Tibial nerve (tissue), 4 donors: Measurements from ENCODE around the gene C13orf46. TPM values are rescaled to one million over a fixed set of nuclear protein-coding genes. Genes with fewer than 3 reads are reported as not detected.
A peak's percentile ranks its signal among the peaks of the same experiment; 100 is the strongest.

ENCODE experiments used
- DNase-seq, 2 donors: peaks; one replicate each; pipeline ENCODE4 v3.0.0-alpha.2; 2019; ENCODE audit warnings: low spot score in 2 of 2
- H3K27ac ChIP-seq, 4 donors: fragments of 200-600 bp; sonication (generic) in 3 of 4; one replicate each; pipeline ENCODE4 v1.5.1; 2017 to 2019; ENCODE audit warnings: mild to moderate bottlenecking in 1 of 4
- H3K27me3 ChIP-seq, 2 donors: fragments of 200-600 bp; sonication (generic) in 1 of 2; one replicate each; pipeline versions ENCODE4 v1.5.1 to v1.6.0; 2017 to 2019
- H3K36me3 ChIP-seq, 3 donors: fragments of 200-600 bp; sonication (generic); one replicate each; pipeline ENCODE4 v1.5.1; 2018 to 2019
- H3K4me1 ChIP-seq, 4 donors: fragments of 200-600 bp; sonication (generic) in 3 of 4; one replicate each; pipeline ENCODE4 v1.5.1; 2017 to 2019
- H3K4me3 ChIP-seq, 4 donors: fragments of 200-600 bp; sonication (generic) in 3 of 4; one replicate each; pipeline ENCODE4 v1.5.1; 2017 to 2019; ENCODE audit warnings: mild to moderate bottlenecking in 1 of 4, moderate library complexity in 1 of 4
- H3K9me3 ChIP-seq, 4 donors: fragments of 200-600 bp; sonication (generic) in 3 of 4; one replicate each; pipeline ENCODE4 v1.5.1; 2017 to 2019
- CTCF ChIP-seq, 5 experiments: fragments of 200-600 bp in 3 of 5; fragments of 450-650 bp in 2 of 5; sonication (generic) in 3 of 5; IDR thresholded peaks; one replicate each; pipeline ENCODE4 v1.5.1; 2016 to 2019; ENCODE audit warnings: antibody characterized with exemption in 5 of 5, mild to moderate bottlenecking in 3 of 5, moderate library complexity in 2 of 5
- EP300 ChIP-seq, 2 donors: sonication (generic); formaldehyde crosslinking; IDR thresholded peaks; one replicate each; pipeline ENCODE4 v1.6.1; 2017; ENCODE audit warnings: antibody characterized with exemption in 2 of 2, mild to moderate bottlenecking in 1 of 2
- POLR2A ChIP-seq, 2 donors: fragments of 450-650 bp; IDR thresholded peaks; one replicate each; pipeline ENCODE4 v1.6.1; 2017; ENCODE audit warnings: antibody characterized with exemption in 2 of 2, mild to moderate bottlenecking in 2 of 2, moderate library complexity in 2 of 2
- WGBS, 2 donors: methylation state at CpG; one replicate each; pipeline ENCODE4 v1.1.5; 2018; 5-methylcytosine and 5-hydroxymethylcytosine counted together
- total RNA-seq, 4 donors: library from RNA; depleted of rRNA; stranded (reverse); fragments of >200 nt; gene quantifications; one replicate each; pipeline ENCODE4 v1.1.0, GENCODE V29; 2016

The C13orf46 gene
- total RNA-seq, 4 donors from 2014 or later, result 3.3 to 17.7 (median 4.1) TPM

GRCh38 chr13:113980489-113981064 lies 6.7 kb upstream of the C13orf46 start:
- Histone ChIP-seq H3K27me3 (no peaks in the 10 kb centered on the region), H3K36me3 (peaks cover 0 to 68% (median 2%) of the 10 kb centered on the region in 3 donors), H3K4me1 (peaks cover 0 to 33% (median 2%) of the 10 kb centered on the region in 4 donors), H3K27ac (peak overlapping the region in 3 of 4 donors; percentile 19 to 84 (median 54)), H3K4me3 (no peak overlapping the region), H3K9me3 (no peaks in the 10 kb centered on the region)
- WGBS, 2 donors, result 87 to 90% methylated on average over 12 of the region's 12 CpGs
- TF ChIP-seq EP300 (IDR thresholded peaks at IDR 0.05) (no peak), POLR2A (IDR thresholded peaks at IDR 0.05) (no peak), CTCF (IDR thresholded peaks at IDR 0.05) (no peak)
- no peak for DNase-seq

- peaks cover 0 to 39% (median 2%) of the 10 kb centered on the region in 4 donors for H3K4me1 ChIP-seq
- TF ChIP-seq EP300 (IDR thresholded peaks at IDR 0.05) (no peak), POLR2A (IDR thresholded peaks at IDR 0.05) (no peak), CTCF (IDR thresholded peaks at IDR 0.05) (no peak)
- peak overlapping the region in 1 of 4 donors; percentile 84 for H3K27ac ChIP-seq
- WGBS, 2 donors, result 89 to 92% methylated on average over 20 of the region's 20 CpGs
- peaks cover 0 to 74% (median 2%) of the 10 kb centered on the region in 3 donors for H3K36me3 ChIP-seq
- H3K4me3 ChIP-seq, result no peak overlapping the region
- no peaks in the 10 kb centered on the region for H3K27me3 ChIP-seq
- no peaks in the 10 kb centered on the region for H3K9me3 ChIP-seq
- no peak for DNase-seq
Measured at GRCh38 chr13:113979791-113980471, 6.1 kb upstream of the C13orf46 start.

GRCh38 chr13:113978741-113979481 lies 5.0 kb upstream of the C13orf46 start:
- no peak for DNase-seq
- H3K27ac ChIP-seq, result peak overlapping the region in 1 of 4 donors; percentile 87
- TF ChIP-seq CTCF (IDR thresholded peaks at IDR 0.05) (no peak), POLR2A (IDR thresholded peaks at IDR 0.05) (no peak), EP300 (IDR thresholded peaks at IDR 0.05) (no peak)
- peaks cover 0 to 82% (median 2%) of the 10 kb centered on the region in 3 donors for H3K36me3 ChIP-seq
- no peaks in the 10 kb centered on the region for H3K27me3 ChIP-seq
- no peak overlapping the region for H3K4me3 ChIP-seq
- WGBS, 2 donors, result 89 to 90% methylated on average over 35 to 41 of the region's 41 CpGs
- peaks cover 0 to 46% (median 2%) of the 10 kb centered on the region in 4 donors for H3K4me1 ChIP-seq
- no peaks in the 10 kb centered on the region for H3K9me3 ChIP-seq

- WGBS, 2 donors, result 81 to 85% methylated on average over 13 of the region's 13 CpGs
- Histone ChIP-seq H3K9me3 (no peaks in the 10 kb centered on the region), H3K36me3 (peaks cover 0 to 92% (median 2%) of the 10 kb centered on the region in 3 donors), H3K27me3 (no peaks in the 10 kb centered on the region), H3K27ac (peak overlapping the region in 2 of 4 donors; percentile 73 to 87), H3K4me1 (peaks cover 0 to 55% (median 2%) of the 10 kb centered on the region in 4 donors), H3K4me3 (no peak overlapping the region)
- DNase-seq, result no peak
- TF ChIP-seq EP300 (IDR thresholded peaks at IDR 0.05), result no peak
- no peak for TF ChIP-seq CTCF (IDR thresholded peaks at IDR 0.05)
- TF ChIP-seq POLR2A (IDR thresholded peaks at IDR 0.05), result no peak
Measured at GRCh38 chr13:113977976-113978375, 4.1 kb upstream of the C13orf46 start.
